Keratinocyte (primary cell): ENCODE results near the gene SLX4. TPM values are rescaled to one million over a fixed set of nuclear protein-coding genes. Genes with fewer than 3 reads are reported as not detected.

Experiments
- DNase-seq: peaks from one replicate; pipeline ENCODE4 v3.0.0-alpha.2; 2011; ENCODE audit warnings: low read depth, missing footprints, low spot score
- FAIRE-seq: peaks from 2 replicates; lab custom pipeline; 2011; peaks lifted over from hg19 to GRCh38; lab: Jason Lieb, UNC
- H2AFZ ChIP-seq: 2 replicates; pipeline ENCODE4 v1.6.0; 2012; ENCODE audit warnings: low read length, control low read depth, inconsistent platforms; ENCODE audit not compliant: control insufficient read depth
- H3K27ac ChIP-seq: 2 replicates; pipeline ENCODE4 v1.5.1; 2011; ENCODE audit warnings: low read length; ENCODE audit not compliant: control insufficient read depth, insufficient read depth
- H3K27me3 ChIP-seq: 3 replicates; pipeline ENCODE4 v1.6.0; 2011; ENCODE audit warnings: low read length; ENCODE audit not compliant: control insufficient read depth, insufficient read depth; ENCODE audit errors: extremely low read depth
- H3K36me3 ChIP-seq, 2 experiments: 2 replicates in 1 of 2; 3 replicates in 1 of 2; pipeline ENCODE4 v1.5.1; 2011; ENCODE audit warnings: low read length in 2 of 2, mild to moderate bottlenecking in 1 of 2; ENCODE audit not compliant: control insufficient read depth in 2 of 2, insufficient read depth in 2 of 2; ENCODE audit errors: extremely low read depth in 1 of 2
- H3K4me1 ChIP-seq: 3 replicates; pipeline ENCODE4 v1.5.1; 2011; ENCODE audit warnings: low read length; ENCODE audit not compliant: control insufficient read depth, insufficient read depth; ENCODE audit errors: extremely low read depth
- H3K4me2 ChIP-seq: 3 replicates; pipeline ENCODE4 v1.6.0; 2011; ENCODE audit warnings: low read depth, low read length; ENCODE audit not compliant: control insufficient read depth, insufficient read depth; ENCODE audit errors: extremely low read depth
- H3K4me3 ChIP-seq, 3 experiments: fragments of 200-600 bp in 1 of 3; sonication (generic) in 1 of 3; 2 replicates in 2 of 3; 3 replicates in 1 of 3; pipeline ENCODE4 v1.5.1; 2011 to 2016; ENCODE audit warnings: low read length in 3 of 3, mild to moderate bottlenecking in 3 of 3, control low read depth in 2 of 3, inconsistent platforms in 1 of 3, low read depth in 1 of 3, mixed read lengths in 1 of 3, mixed run types in 1 of 3, moderate library complexity in 1 of 3; ENCODE audit not compliant: control insufficient read depth in 2 of 3, insufficient read depth in 2 of 3; ENCODE audit errors: extremely low read depth in 1 of 3
- H3K79me2 ChIP-seq: 2 replicates; pipeline ENCODE4 v1.6.0; 2012; ENCODE audit warnings: low read length; ENCODE audit not compliant: control insufficient read depth, insufficient read depth
- H3K9ac ChIP-seq: 3 replicates; pipeline ENCODE4 v1.6.0; 2011; ENCODE audit warnings: low read length; ENCODE audit not compliant: control insufficient read depth, insufficient read depth; ENCODE audit errors: extremely low read depth
- H3K9me1 ChIP-seq: 3 replicates; pipeline ENCODE4 v1.6.0; 2011; ENCODE audit warnings: low read length; ENCODE audit not compliant: control insufficient read depth, insufficient read depth; ENCODE audit errors: extremely low read depth
- H3K9me3 ChIP-seq: 2 replicates; pipeline ENCODE4 v1.5.1; 2012; ENCODE audit warnings: low read depth, low read length; ENCODE audit not compliant: control insufficient read depth
- H4K20me1 ChIP-seq: 3 replicates; pipeline ENCODE4 v1.6.0; 2011; ENCODE audit warnings: low read length; ENCODE audit not compliant: control insufficient read depth, insufficient read depth; ENCODE audit errors: extremely low read depth
- EZH2 ChIP-seq: IDR thresholded peaks from one replicate; pipeline ENCODE4 v1.6.1; 2012; ENCODE audit warnings: inconsistent platforms, mild to moderate bottlenecking, low read length, moderate library complexity
- dilution Hi-C: fragments of 300-500 bp; cut with MboI; formaldehyde crosslinking; loops from one replicate; pipeline ENCODE4 v1.7.0; 2020; ENCODE audit warnings: low sequenced_read_pairs; ENCODE audit not compliant: extremely low pct_ligation_motif_present
- polyA plus RNA-seq, 5 experiments: library from polyadenylated mRNA; depleted of rRNA in 3 of 5; stranded (reverse) in 3 of 5; stranded (forward) in 1 of 5; unstranded in 1 of 5; fragments of >200 nt; gene quantifications; 1 replicate in 1 of 5; 2 replicates in 3 of 5; 3 replicates in 1 of 5; pipeline versions ENCODE4 v1.2.1 to v1.2.3, GENCODE V29; 2011 to 2012; ENCODE audit warnings: missing spikeins in 2 of 5, low read depth in 1 of 5, low replicate concordance in 1 of 5
- TF ChIP-seq, protein P1 (sequence below), 3 experiments: IDR thresholded peaks in 1 of 3; conservative IDR thresholded peaks in 1 of 3; optimal IDR thresholded peaks in 1 of 3; 2 replicates in 2 of 3; 3 replicates in 1 of 3; pipeline versions ENCODE3 to v1.5.1; 2011; ENCODE audit warnings: low read length in 3 of 3, mild to moderate bottlenecking in 3 of 3, moderate library complexity in 2 of 3, control low read depth in 1 of 3, inconsistent platforms in 1 of 3; ENCODE audit not compliant: insufficient read depth in 2 of 3; ENCODE audit errors: extremely low read depth in 1 of 3

Gene SLX4
- polyA plus RNA-seq, 1 donor (not counting 4 experiments of a cell fraction or from before 2014, with no cell fraction given): 2.0 TPM

DNA sequence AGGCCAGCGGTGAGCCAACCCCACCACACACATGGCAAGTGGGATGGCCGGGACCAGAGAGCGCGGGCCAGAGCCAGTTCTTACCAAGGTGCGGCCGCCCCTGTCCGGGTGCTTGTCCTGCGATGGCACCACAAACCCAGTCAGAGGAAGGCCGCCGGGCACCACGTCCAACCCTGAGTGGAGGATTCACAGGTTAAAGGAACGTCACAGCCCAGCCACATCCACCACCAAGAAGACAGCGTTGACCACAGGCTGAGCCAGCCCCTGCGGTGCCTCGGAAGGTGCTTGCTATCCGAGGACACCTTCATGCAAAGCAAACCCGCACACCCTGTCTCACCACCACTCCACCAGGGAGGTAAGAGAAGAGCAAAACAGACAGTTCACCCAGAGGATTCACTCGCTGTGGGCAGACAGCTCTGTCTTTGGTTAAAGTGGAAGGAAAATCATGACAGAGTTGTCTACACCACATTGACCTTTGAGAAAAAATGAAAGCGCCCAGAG is 15.8 kb downstream of the SLX4 start:
- Histone ChIP-seq H3K27me3 (no peaks in the 10 kb centered on the region), H3K9ac (no peak overlapping the region), H3K27ac (no peak overlapping the region), H3K9me3 (peaks cover 3% of the 10 kb centered on the region), H3K79me2 (no peaks in the 10 kb centered on the region), H3K9me1 (peaks cover 2% of the 10 kb centered on the region), H3K4me1 (no peaks in the 10 kb centered on the region), H3K4me2 (no peak overlapping the region), H3K36me3 (peaks cover 12 to 14% of the 10 kb centered on the region in 2 experiments), H3K4me3 (no peak overlapping the region), H2AFZ (no peak overlapping the region), H4K20me1 (no peaks in the 10 kb centered on the region)
- TF ChIP-seq, protein P1, sequence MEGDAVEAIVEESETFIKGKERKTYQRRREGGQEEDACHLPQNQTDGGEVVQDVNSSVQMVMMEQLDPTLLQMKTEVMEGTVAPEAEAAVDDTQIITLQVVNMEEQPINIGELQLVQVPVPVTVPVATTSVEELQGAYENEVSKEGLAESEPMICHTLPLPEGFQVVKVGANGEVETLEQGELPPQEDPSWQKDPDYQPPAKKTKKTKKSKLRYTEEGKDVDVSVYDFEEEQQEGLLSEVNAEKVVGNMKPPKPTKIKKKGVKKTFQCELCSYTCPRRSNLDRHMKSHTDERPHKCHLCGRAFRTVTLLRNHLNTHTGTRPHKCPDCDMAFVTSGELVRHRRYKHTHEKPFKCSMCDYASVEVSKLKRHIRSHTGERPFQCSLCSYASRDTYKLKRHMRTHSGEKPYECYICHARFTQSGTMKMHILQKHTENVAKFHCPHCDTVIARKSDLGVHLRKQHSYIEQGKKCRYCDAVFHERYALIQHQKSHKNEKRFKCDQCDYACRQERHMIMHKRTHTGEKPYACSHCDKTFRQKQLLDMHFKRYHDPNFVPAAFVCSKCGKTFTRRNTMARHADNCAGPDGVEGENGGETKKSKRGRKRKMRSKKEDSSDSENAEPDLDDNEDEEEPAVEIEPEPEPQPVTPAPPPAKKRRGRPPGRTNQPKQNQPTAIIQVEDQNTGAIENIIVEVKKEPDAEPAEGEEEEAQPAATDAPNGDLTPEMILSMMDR (optimal IDR thresholded peaks at IDR 0.05 in 1 of 3, IDR thresholded peaks at IDR 0.05 in 1 of 3, conservative IDR thresholded peaks at IDR 0.05 in 1 of 3; ENCODE audit: extremely low read depth in 1 of 3, insufficient read depth in 2 of 3, low read length in 3 of 3): no peak
- no peak for TF ChIP-seq EZH2
- DNase-seq (no peak), FAIRE-seq (no peak)
- dilution Hi-C loops: no loop called here

DNA sequence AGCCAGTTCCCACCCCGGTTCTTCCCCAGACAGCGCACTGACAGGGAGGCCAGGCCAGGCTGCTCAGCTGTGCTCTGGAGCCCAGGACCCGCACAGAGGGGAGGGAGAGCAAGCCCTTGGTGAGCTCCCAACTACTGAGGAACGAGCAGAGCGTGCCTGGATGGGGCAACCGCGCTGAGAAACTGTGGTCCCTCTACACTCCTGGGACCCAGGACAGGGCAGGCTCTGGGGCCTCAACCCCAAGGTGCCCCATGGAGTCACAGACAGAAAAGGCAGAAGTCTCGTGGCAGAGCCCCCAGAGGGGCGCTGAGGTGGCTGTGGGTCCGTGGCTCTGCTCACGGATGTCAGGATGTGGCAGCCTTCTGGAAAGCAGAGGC is 16.3 kb downstream of the SLX4 start:
- FAIRE-seq (no peak), DNase-seq (no peak)
- Histone ChIP-seq H3K4me3 (no peak overlapping the region), H3K9ac (no peak overlapping the region), H3K36me3 (peaks cover 9 to 15% of the 10 kb centered on the region in 2 experiments), H3K4me2 (no peak overlapping the region), H3K27me3 (no peaks in the 10 kb centered on the region), H3K9me3 (peaks cover under 1% of the 10 kb centered on the region), H3K27ac (no peak overlapping the region), H3K4me1 (no peaks in the 10 kb centered on the region), H4K20me1 (no peaks in the 10 kb centered on the region), H2AFZ (no peak overlapping the region), H3K79me2 (no peaks in the 10 kb centered on the region), H3K9me1 (peaks cover 2% of the 10 kb centered on the region)
- dilution Hi-C loops: no loop called here
- no peak for TF ChIP-seq EZH2
- TF ChIP-seq, protein P1 (optimal IDR thresholded peaks at IDR 0.05 in 1 of 3, IDR thresholded peaks at IDR 0.05 in 1 of 3, conservative IDR thresholded peaks at IDR 0.05 in 1 of 3; ENCODE audit: extremely low read depth in 1 of 3, insufficient read depth in 2 of 3, low read length in 3 of 3): no peak
